A673 (cell line): ENCODE measurements around the gene ECHS1.

Experiments used
- CTCF ChIP-seq: fragments of 300-800, 200-600 bp; sonication (generic); conservative IDR thresholded peaks from 2 replicates; pipeline ENCODE4 v1.5.1; 2017; ENCODE audit warnings: low read depth, mild to moderate bottlenecking, antibody characterized with exemption, low read length, moderate library complexity, mixed read lengths
- EZH2 ChIP-seq: fragments of 200-600 bp; sonication (generic); IDR thresholded peaks from 2 replicates; pipeline ENCODE4 v1.6.1; 2017; ENCODE audit warnings: borderline replicate concordance, low read depth, mild to moderate bottlenecking, mixed read lengths, antibody characterized with exemption, low read length; ENCODE audit not compliant: poor library complexity, severe bottlenecking

GRCh38 chr10:133366130-133366478 lies 7.0 kb downstream of the ECHS1 start:
- no peak for TF ChIP-seq CTCF
- no peak for TF ChIP-seq EZH2
